ENCODE results near the gene LHX3. TPM values are rescaled to one million over a fixed set of nuclear protein-coding genes. Genes with fewer than 3 reads are reported as not detected.

Gene LHX3
- total RNA-seq, 1 donor from 2014 or later = not detected

DNA sequence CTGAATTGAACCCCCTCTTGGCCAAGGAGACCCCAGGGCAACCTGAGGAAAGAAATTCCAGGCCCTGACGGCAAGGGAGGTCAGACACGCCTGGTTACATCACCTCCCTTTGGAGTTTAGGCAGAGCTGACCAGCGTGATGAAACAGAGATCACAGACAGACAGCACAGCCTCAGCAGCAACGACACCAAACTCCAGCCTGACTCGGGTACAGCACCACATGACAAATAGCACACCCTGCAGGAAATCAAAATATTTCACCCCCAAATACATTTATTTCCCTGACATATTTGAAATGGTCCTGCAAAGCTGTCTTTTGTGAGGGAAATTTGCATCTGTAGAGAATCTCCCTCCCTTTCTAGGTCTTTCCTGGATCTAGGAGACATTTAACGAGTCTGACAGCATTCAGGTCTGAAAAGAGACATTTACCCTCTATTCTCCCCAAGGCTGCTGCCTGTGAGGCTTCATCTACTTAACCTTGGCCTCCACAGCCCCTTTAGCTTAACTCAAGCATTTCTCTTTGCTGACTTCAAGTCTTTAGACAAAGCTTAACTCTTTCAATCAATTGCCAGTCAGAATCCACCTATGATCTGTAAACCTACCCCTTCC is 38.1 kb upstream of the LHX3 start:
- no peak overlapping the region for H3K27ac Mint-ChIP-seq
- no peaks in the 10 kb centered on the region for H3K36me3 Mint-ChIP-seq
- H3K4me1 Mint-ChIP-seq = peaks cover 26% of the 10 kb centered on the region

GRCh38 chr9:136242248-136242647 is 37.3 kb upstream of the LHX3 start:
- H3K27me3 Mint-ChIP-seq (ENCODE audit: low read depth) = no peaks in the 10 kb centered on the region
- DNase-seq (ENCODE audit: low spot score in 2 of 2, unreplicated experiment in 2 of 2) = no peak
- no peak overlapping the region for H3K27ac Mint-ChIP-seq
- TF ChIP-seq, protein P1, sequence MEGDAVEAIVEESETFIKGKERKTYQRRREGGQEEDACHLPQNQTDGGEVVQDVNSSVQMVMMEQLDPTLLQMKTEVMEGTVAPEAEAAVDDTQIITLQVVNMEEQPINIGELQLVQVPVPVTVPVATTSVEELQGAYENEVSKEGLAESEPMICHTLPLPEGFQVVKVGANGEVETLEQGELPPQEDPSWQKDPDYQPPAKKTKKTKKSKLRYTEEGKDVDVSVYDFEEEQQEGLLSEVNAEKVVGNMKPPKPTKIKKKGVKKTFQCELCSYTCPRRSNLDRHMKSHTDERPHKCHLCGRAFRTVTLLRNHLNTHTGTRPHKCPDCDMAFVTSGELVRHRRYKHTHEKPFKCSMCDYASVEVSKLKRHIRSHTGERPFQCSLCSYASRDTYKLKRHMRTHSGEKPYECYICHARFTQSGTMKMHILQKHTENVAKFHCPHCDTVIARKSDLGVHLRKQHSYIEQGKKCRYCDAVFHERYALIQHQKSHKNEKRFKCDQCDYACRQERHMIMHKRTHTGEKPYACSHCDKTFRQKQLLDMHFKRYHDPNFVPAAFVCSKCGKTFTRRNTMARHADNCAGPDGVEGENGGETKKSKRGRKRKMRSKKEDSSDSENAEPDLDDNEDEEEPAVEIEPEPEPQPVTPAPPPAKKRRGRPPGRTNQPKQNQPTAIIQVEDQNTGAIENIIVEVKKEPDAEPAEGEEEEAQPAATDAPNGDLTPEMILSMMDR (IDR thresholded peaks at IDR 0.05; ENCODE audit: unreplicated experiment) = no peak
- H3K4me1 Mint-ChIP-seq = peaks cover 24% of the 10 kb centered on the region
- H3K4me3 Mint-ChIP-seq = no peak overlapping the region
- H3K36me3 Mint-ChIP-seq = no peaks in the 10 kb centered on the region
- no peaks in the 10 kb centered on the region for H3K9me3 Mint-ChIP-seq

More for the DNA sequence above, 38.1 kb upstream of the LHX3 start:
- no peaks in the 10 kb centered on the region for H3K27me3 Mint-ChIP-seq (ENCODE audit: low read depth)
- DNase-seq (ENCODE audit: low spot score in 2 of 2, unreplicated experiment in 2 of 2) = no peak
- H3K9me3 Mint-ChIP-seq = no peaks in the 10 kb centered on the region
- TF ChIP-seq, protein P1 (IDR thresholded peaks at IDR 0.05; ENCODE audit: unreplicated experiment) = no peak
- no peak overlapping the region for H3K4me3 Mint-ChIP-seq

DNA sequence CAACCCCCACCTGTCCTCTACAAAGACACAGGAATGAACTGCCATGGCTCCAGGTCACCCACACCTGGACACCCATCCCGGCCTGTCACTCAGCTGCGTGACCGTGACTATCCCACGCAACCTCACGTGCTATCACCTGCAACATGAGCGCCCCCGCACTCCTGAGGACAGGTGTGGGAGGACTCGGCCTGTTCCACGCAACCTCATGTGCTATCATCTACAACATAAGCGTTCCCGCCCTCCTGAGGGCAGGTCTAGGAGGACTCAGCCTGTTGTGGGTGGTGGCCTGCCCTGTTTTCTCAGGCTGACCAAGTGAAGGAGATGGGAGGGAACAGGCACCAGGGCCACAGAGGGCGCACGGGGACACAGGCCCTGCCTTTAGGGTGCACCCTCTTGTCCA is 36.6 kb upstream of the LHX3 start:
- H3K27me3 Mint-ChIP-seq (ENCODE audit: low read depth) = no peaks in the 10 kb centered on the region
- peaks cover 24% of the 10 kb centered on the region for H3K4me1 Mint-ChIP-seq
- H3K9me3 Mint-ChIP-seq = no peaks in the 10 kb centered on the region
- DNase-seq (ENCODE audit: low spot score in 2 of 2, unreplicated experiment in 2 of 2) = no peak
- no peak overlapping the region for H3K27ac Mint-ChIP-seq
- TF ChIP-seq, protein P1 (IDR thresholded peaks at IDR 0.05; ENCODE audit: unreplicated experiment) = no peak
- H3K36me3 Mint-ChIP-seq = no peaks in the 10 kb centered on the region
- no peak overlapping the region for H3K4me3 Mint-ChIP-seq

DNA sequence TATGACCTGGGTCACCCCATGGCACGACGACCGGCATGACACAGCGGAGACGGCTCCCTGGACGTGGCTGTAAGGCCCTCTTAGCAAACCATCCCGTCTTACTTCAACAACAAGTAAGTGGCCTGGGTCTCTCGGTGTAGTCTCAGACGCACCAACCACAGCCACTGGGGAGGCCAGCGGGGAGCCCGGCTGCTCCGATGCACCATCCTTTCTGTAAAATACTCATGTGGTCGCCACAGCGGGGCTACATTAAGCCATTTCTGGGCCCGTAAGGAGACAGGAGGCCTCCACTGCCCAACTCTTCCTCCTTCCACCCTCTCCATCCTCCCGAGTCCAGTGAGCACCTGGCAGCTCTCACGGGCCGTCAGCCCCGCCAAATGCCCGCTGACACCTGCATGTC is 36.0 kb upstream of the LHX3 start:
- DNase-seq (ENCODE audit: low spot score in 2 of 2, unreplicated experiment in 2 of 2) = no peak
- no peaks in the 10 kb centered on the region for H3K9me3 Mint-ChIP-seq
- H3K4me1 Mint-ChIP-seq = peaks cover 24% of the 10 kb centered on the region
- H3K4me3 Mint-ChIP-seq = no peak overlapping the region
- no peaks in the 10 kb centered on the region for H3K36me3 Mint-ChIP-seq
- no peaks in the 10 kb centered on the region for H3K27me3 Mint-ChIP-seq (ENCODE audit: low read depth)
- H3K27ac Mint-ChIP-seq = no peak overlapping the region
- TF ChIP-seq, protein P1 (IDR thresholded peaks at IDR 0.05; ENCODE audit: unreplicated experiment) = no peak

GRCh38 chr9:136239983-136240330 is 35.0 kb upstream of the LHX3 start:
- Mint-ChIP-seq H3K4me1 (peaks cover 22% of the 10 kb centered on the region), H3K4me3 (no peak overlapping the region), H3K36me3 (peaks cover 4% of the 10 kb centered on the region), H3K27ac (no peak overlapping the region), H3K27me3 (ENCODE audit: low read depth) (no peaks in the 10 kb centered on the region), H3K9me3 (no peaks in the 10 kb centered on the region)
- no peak for DNase-seq (ENCODE audit: low spot score in 2 of 2, unreplicated experiment in 2 of 2)
- TF ChIP-seq, protein P1 (IDR thresholded peaks at IDR 0.05; ENCODE audit: unreplicated experiment) = no peak
